CD14-positive monocyte (primary cell): ENCODE measurements around the gene PPP1R3G. TPM values are rescaled to one million over a fixed set of nuclear protein-coding genes. Genes with fewer than 3 reads are reported as not detected.

Experiments
- DNase-seq, 3 donors: peaks; one replicate each; pipeline ENCODE4 v3.0.0-alpha.2; 2011 to 2022
- H2AFZ ChIP-seq: 2 replicates; pipeline ENCODE4 v1.6.0; 2012; ENCODE audit warnings: mild to moderate bottlenecking, low read depth, low read length, inconsistent platforms; ENCODE audit not compliant: insufficient read depth, poor library complexity, severe bottlenecking
- H3K27ac ChIP-seq, 2 donors: 1 replicate in 1 of 2; 2 replicates in 1 of 2; pipeline ENCODE4 v1.5.1; 2012 to 2013; ENCODE audit warnings: low read length in 2 of 2, control low read depth in 1 of 2, inconsistent platforms in 1 of 2, low read depth in 1 of 2, mild to moderate bottlenecking in 1 of 2
- H3K27me3 ChIP-seq, 2 donors: one replicate each; pipeline versions ENCODE4 v1.6.0 to v1.6.1; 2011 to 2013; ENCODE audit warnings: low read length in 2 of 2; ENCODE audit not compliant: control insufficient read depth in 2 of 2, insufficient read depth in 2 of 2
- H3K36me3 ChIP-seq, 2 donors: replicated peaks in 1 of 2; 1 replicate in 1 of 2; 2 replicates in 1 of 2; pipeline versions ENCODE4 v1.5.1 to v1.6.1; 2012 to 2013; ENCODE audit warnings: low read length in 2 of 2, control low read depth in 1 of 2, inconsistent platforms in 1 of 2, mild to moderate bottlenecking in 1 of 2; ENCODE audit not compliant: insufficient read depth in 2 of 2, control insufficient read depth in 1 of 2
- H3K4me1 ChIP-seq, 2 donors: 1 replicate in 1 of 2; 2 replicates in 1 of 2; pipeline versions ENCODE4 v1.5.1 to v1.6.1; 2012 to 2013; ENCODE audit warnings: low read length in 2 of 2, control low read depth in 1 of 2, inconsistent platforms in 1 of 2, mild to moderate bottlenecking in 1 of 2, moderate library complexity in 1 of 2; ENCODE audit not compliant: insufficient read depth in 2 of 2, control insufficient read depth in 1 of 2
- H3K4me2 ChIP-seq: replicated peaks from 2 replicates; pipeline ENCODE3; 2012; ENCODE audit warnings: low read length, moderate library complexity, mild to moderate bottlenecking; ENCODE audit not compliant: poor library complexity, severe bottlenecking; ENCODE audit errors: extremely low read depth
- H3K4me3 ChIP-seq, 3 experiments: fragments of 200-600 bp in 1 of 3; sonication (generic) in 1 of 3; replicated peaks in 1 of 3; 1 replicate in 2 of 3; 2 replicates in 1 of 3; pipeline ENCODE4 v1.5.1; 2011 to 2013; ENCODE audit warnings: low read length in 3 of 3, mild to moderate bottlenecking in 3 of 3, control low read depth in 2 of 3, low read depth in 2 of 3, inconsistent platforms in 1 of 3, moderate library complexity in 1 of 3
- H3K79me2 ChIP-seq: 2 replicates; pipeline ENCODE4 v1.6.0; 2012; ENCODE audit warnings: mild to moderate bottlenecking, control low read depth, inconsistent platforms, low read length, moderate library complexity; ENCODE audit not compliant: insufficient read depth
- H3K9ac ChIP-seq: 2 replicates; pipeline ENCODE4 v1.6.0; 2017; ENCODE audit warnings: low read length, mild to moderate bottlenecking; ENCODE audit not compliant: insufficient read depth, poor library complexity, severe bottlenecking
- H3K9me3 ChIP-seq, 2 donors: replicated peaks in 1 of 2; 1 replicate in 1 of 2; 2 replicates in 1 of 2; pipeline versions ENCODE4 v1.5.1 to v1.6.1; 2012 to 2013; ENCODE audit warnings: low read length in 2 of 2, control low read depth in 1 of 2; ENCODE audit not compliant: control insufficient read depth in 1 of 2, insufficient read depth in 1 of 2
- H4K20me1 ChIP-seq: 2 replicates; pipeline ENCODE4 v1.6.0; 2012; ENCODE audit warnings: mild to moderate bottlenecking, low read length, control low read depth, moderate library complexity; ENCODE audit not compliant: insufficient read depth
- H3K27ac Mint-ChIP-seq, 7 donors: one replicate each; pipeline ENCODE4 v1.8.0; 2020; ENCODE audit warnings: mild to moderate bottlenecking in 7 of 7, mixed read lengths in 7 of 7, moderate library complexity in 6 of 7, inconsistent platforms in 2 of 7
- H3K27me3 Mint-ChIP-seq, 3 donors: one replicate each; pipeline ENCODE4 v1.8.0; 2021 to 2022; ENCODE audit warnings: low read depth in 3 of 3, mild to moderate bottlenecking in 3 of 3, mixed read lengths in 3 of 3, moderate library complexity in 3 of 3, inconsistent platforms in 1 of 3
- H3K36me3 Mint-ChIP-seq, 2 donors: one replicate each; pipeline ENCODE4 v1.8.0; 2020; ENCODE audit warnings: mixed read lengths in 2 of 2, inconsistent platforms in 1 of 2, mild to moderate bottlenecking in 1 of 2
- H3K4me1 Mint-ChIP-seq: one replicate; pipeline ENCODE4 v1.8.0; 2020; ENCODE audit warnings: mild to moderate bottlenecking, mixed read lengths
- H3K4me3 Mint-ChIP-seq, 2 donors: one replicate each; pipeline ENCODE4 v1.8.0; 2020; ENCODE audit warnings: mild to moderate bottlenecking in 2 of 2, mixed read lengths in 2 of 2, moderate library complexity in 1 of 2
- H3K9me3 Mint-ChIP-seq, 7 donors: one replicate each; pipeline ENCODE4 v1.8.0; 2020 to 2022; ENCODE audit warnings: mixed read lengths in 7 of 7, mild to moderate bottlenecking in 6 of 7, moderate library complexity in 6 of 7, inconsistent platforms in 2 of 7
- CTCF ChIP-seq: fragments of 200-600 bp; IDR thresholded peaks from one replicate; pipeline ENCODE4 v1.8.0; 2022; ENCODE audit warnings: antibody characterized with exemption, mild to moderate bottlenecking
- WGBS: methylation state at CpG from one replicate; pipeline ENCODE4 v1.1.5; 2013; ENCODE audit warnings: missing lambda C conversion rate; ENCODE audit not compliant: insufficient coverage; 5-methylcytosine and 5-hydroxymethylcytosine counted together
- intact Hi-C, 2 donors: fragments of 100-400 bp; cut with micrococcal nuclease; formaldehyde crosslinking; loops; one replicate each; pipeline versions ENCODE4 v1.15.0 to v1.15.1; 2023
- polyA plus RNA-seq, 3 donors: library from polyadenylated mRNA; depleted of rRNA in 1 of 3; unstranded in 2 of 3; stranded (reverse) in 1 of 3; fragments of 300-500 nt in 2 of 3; fragments of >200 nt in 1 of 3; fragmentation: Illumina TruSeq in 2 of 3; gene quantifications; 1 replicate in 2 of 3; 2 replicates in 1 of 3; pipeline ENCODE4 v1.2.3, GENCODE V29; 2012 to 2021

The PPP1R3G gene
- polyA plus RNA-seq, 3 donors: 0.13 to 0.15 (median 0.13) TPM

- no peaks in the 10 kb centered on the region for H3K9me3 ChIP-seq
- Mint-ChIP-seq H3K9me3 (peaks cover 0 to 6% (median 4%) of the 10 kb centered on the region in 7 donors), H3K4me1 (peaks cover 42% of the 10 kb centered on the region), H3K4me3 (peak overlapping the region; percentile 64 to 79), H3K36me3 (peaks cover 3 to 13% of the 10 kb centered on the region in 2 donors), H3K27me3 (peaks cover 30 to 52% (median 36%) of the 10 kb centered on the region in 3 donors), H3K27ac (peak overlapping the region in 3 of 7 donors; percentile 4 to 40 (median 14))
- peaks cover 33 to 59% of the 10 kb centered on the region in 2 donors for H3K4me1 ChIP-seq
- H4K20me1 ChIP-seq: no peaks in the 10 kb centered on the region
- peak overlapping the region in 1 of 3 experiments; percentile 77 for H3K4me3 ChIP-seq
- 58% methylated on average over 7 of the region's 18 CpGs for WGBS
- no peaks in the 10 kb centered on the region for H3K36me3 ChIP-seq
- no peak for DNase-seq
- no peak for TF ChIP-seq CTCF
- H3K4me2 ChIP-seq: peak overlapping the region; percentile 91
- intact Hi-C loops: loop anchor here in 1 of 2 donors (10.0 kb wide), 1 partner anchor 181 kb away; the partner anchor contains the start of genes FARS2 and LYRM4
- H3K27me3 ChIP-seq: peaks cover 5 to 23% of the 10 kb centered on the region in 2 donors
- peak overlapping the region; percentile 59 for H3K9ac ChIP-seq
- H2AFZ ChIP-seq: peak overlapping the region; percentile 91
- no peaks in the 10 kb centered on the region for H3K79me2 ChIP-seq
- H3K27ac ChIP-seq: no peak overlapping the region
Measured at GRCh38 chr6:5083813-5084359, 1.3 kb upstream of the PPP1R3G start.

- H3K36me3 ChIP-seq: no peaks in the 10 kb centered on the region
- intact Hi-C loops: loop anchor here in 1 of 2 donors (10.0 kb wide), 1 partner anchor 180 kb away; the partner anchor contains the start of genes FARS2 and LYRM4
- peak overlapping the region; percentile 91 for H2AFZ ChIP-seq
- H4K20me1 ChIP-seq: no peaks in the 10 kb centered on the region
- peaks cover 3 to 13% of the 10 kb centered on the region in 2 donors for H3K36me3 Mint-ChIP-seq
- H3K79me2 ChIP-seq: no peaks in the 10 kb centered on the region
- H3K4me3 Mint-ChIP-seq: peak overlapping the region; percentile 91 to 97
- WGBS: 3% methylated on average over 56 of the region's 57 CpGs
- H3K4me3 ChIP-seq: peak overlapping the region; percentile 40 to 77 (median 56)
- peaks cover 30 to 52% (median 36%) of the 10 kb centered on the region in 3 donors for H3K27me3 Mint-ChIP-seq
- peaks cover 43% of the 10 kb centered on the region for H3K4me1 Mint-ChIP-seq
- H3K9ac ChIP-seq: peak overlapping the region; percentile 59
- H3K9me3 Mint-ChIP-seq: peaks cover 0 to 6% (median 4%) of the 10 kb centered on the region in 7 donors
- peak overlapping the region; percentile 91 for H3K4me2 ChIP-seq
- H3K27me3 ChIP-seq: peaks cover 5 to 23% of the 10 kb centered on the region in 2 donors
- no peak for DNase-seq
- H3K4me1 ChIP-seq: peaks cover 33 to 61% of the 10 kb centered on the region in 2 donors
- peak overlapping the region in 1 of 2 donors; percentile 24 for H3K27ac ChIP-seq
- no peak for TF ChIP-seq CTCF
- peak overlapping the region in 2 of 7 donors; percentile 42 to 76 for H3K27ac Mint-ChIP-seq
- H3K9me3 ChIP-seq: no peaks in the 10 kb centered on the region
Measured at GRCh38 chr6:5084360-5084780, 771 bp upstream of the PPP1R3G start.
